ENCODE measurements around the gene CCDC92B.

Gene CCDC92B

DNA sequence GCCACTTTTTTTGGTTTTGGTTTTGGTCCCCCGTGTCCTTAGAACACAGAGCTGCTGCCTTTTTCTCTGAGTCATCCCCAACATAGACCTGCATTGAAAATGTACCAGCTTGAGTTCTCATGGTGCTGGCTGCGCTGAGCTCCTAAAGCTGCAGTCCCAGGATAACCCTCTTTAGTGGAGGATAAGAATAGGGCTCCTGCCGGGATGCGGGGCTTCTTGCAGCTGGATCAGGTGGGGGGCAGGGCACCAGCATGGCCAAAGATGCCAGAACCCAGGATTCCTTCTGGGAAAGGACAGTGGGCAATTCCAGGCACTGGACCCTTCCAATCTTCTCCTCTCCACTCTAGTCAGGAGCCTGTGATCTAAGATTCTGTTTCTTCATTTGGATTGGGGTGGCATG, 29.6 kb downstream of the CCDC92B start:
- no peak for DNase-seq (ENCODE audit: low spot score)
- in situ Hi-C loops (cut with MboI; ENCODE audit: low pct_unique_long_range_greater_than_20kb, low sequenced_read_pairs, unreplicated experiment) = no loop called here
- TF ChIP-seq, protein P1, sequence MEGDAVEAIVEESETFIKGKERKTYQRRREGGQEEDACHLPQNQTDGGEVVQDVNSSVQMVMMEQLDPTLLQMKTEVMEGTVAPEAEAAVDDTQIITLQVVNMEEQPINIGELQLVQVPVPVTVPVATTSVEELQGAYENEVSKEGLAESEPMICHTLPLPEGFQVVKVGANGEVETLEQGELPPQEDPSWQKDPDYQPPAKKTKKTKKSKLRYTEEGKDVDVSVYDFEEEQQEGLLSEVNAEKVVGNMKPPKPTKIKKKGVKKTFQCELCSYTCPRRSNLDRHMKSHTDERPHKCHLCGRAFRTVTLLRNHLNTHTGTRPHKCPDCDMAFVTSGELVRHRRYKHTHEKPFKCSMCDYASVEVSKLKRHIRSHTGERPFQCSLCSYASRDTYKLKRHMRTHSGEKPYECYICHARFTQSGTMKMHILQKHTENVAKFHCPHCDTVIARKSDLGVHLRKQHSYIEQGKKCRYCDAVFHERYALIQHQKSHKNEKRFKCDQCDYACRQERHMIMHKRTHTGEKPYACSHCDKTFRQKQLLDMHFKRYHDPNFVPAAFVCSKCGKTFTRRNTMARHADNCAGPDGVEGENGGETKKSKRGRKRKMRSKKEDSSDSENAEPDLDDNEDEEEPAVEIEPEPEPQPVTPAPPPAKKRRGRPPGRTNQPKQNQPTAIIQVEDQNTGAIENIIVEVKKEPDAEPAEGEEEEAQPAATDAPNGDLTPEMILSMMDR (IDR thresholded peaks at IDR 0.05; ENCODE audit: extremely low read depth, insufficient read depth, missing control alignments) = no peak

DNA sequence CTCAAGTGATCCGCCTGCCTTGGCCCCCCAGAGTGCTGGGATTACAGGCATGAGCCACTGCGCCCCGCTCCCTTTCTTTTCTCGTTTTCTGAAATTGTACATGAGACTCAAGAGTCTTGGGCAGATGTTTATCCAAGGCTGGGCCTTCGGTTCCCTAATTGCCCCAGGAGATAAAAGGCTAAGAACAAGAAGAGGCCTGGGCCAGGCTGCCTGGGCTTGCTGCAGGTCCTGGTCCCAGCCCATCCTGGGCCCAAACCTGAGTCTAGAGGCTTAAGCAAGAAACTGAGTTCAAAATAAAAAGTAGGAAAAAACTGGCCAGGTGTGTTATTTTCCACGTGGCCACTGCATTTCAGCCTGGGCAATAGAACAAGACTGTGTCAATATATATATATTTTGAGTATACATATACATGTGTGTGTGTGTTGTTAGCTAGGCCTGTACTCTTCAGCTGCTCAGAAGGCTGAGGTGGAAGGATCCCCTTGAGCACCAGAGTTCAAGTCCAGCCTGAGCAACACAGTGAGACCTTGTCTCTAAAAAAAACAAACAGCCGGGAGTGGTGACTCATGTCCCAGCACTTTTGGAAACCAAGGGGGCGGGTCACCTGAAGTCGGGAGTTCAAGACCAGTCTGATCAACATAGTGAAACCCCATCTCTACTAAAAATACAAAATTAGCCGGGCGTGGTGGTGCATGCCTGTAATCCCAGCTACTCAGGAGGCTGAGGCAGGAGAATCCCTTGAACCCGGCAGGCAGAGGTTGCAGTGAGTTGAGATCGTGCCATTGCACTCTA, 31.1 kb downstream of the CCDC92B start:
- in situ Hi-C loops (cut with MboI; ENCODE audit: low pct_unique_long_range_greater_than_20kb, low sequenced_read_pairs, unreplicated experiment) = no loop called here
- DNase-seq (ENCODE audit: low spot score) = no peak

GRCh38 chr17:2716649-2717048, 32.8 kb downstream of the CCDC92B start:
- in situ Hi-C loops (cut with MboI; ENCODE audit: low pct_unique_long_range_greater_than_20kb, low sequenced_read_pairs, unreplicated experiment) = no loop called here
- DNase-seq (ENCODE audit: low spot score) = no peak
- TF ChIP-seq, protein P1 (IDR thresholded peaks at IDR 0.05; ENCODE audit: extremely low read depth, insufficient read depth, missing control alignments) = no peak

More for the DNA sequence above, 31.1 kb downstream of the CCDC92B start:
- TF ChIP-seq, protein P1 (IDR thresholded peaks at IDR 0.05; ENCODE audit: extremely low read depth, insufficient read depth, missing control alignments) = no peak

GRCh38 chr17:2713881-2714280, 35.6 kb downstream of the CCDC92B start:
- in situ Hi-C loops (cut with MboI; ENCODE audit: low pct_unique_long_range_greater_than_20kb, low sequenced_read_pairs, unreplicated experiment) = no loop called here
- TF ChIP-seq, protein P1 (IDR thresholded peaks at IDR 0.05; ENCODE audit: extremely low read depth, insufficient read depth, missing control alignments) = no peak
- no peak for DNase-seq (ENCODE audit: low spot score)

GRCh38 chr17:2712300-2713043, 37.0 kb downstream of the CCDC92B start:
- in situ Hi-C loops (cut with MboI; ENCODE audit: low pct_unique_long_range_greater_than_20kb, low sequenced_read_pairs, unreplicated experiment) = no loop called here
- TF ChIP-seq, protein P1 (IDR thresholded peaks at IDR 0.05; ENCODE audit: extremely low read depth, insufficient read depth, missing control alignments) = no peak
- no peak for DNase-seq (ENCODE audit: low spot score)

DNA sequence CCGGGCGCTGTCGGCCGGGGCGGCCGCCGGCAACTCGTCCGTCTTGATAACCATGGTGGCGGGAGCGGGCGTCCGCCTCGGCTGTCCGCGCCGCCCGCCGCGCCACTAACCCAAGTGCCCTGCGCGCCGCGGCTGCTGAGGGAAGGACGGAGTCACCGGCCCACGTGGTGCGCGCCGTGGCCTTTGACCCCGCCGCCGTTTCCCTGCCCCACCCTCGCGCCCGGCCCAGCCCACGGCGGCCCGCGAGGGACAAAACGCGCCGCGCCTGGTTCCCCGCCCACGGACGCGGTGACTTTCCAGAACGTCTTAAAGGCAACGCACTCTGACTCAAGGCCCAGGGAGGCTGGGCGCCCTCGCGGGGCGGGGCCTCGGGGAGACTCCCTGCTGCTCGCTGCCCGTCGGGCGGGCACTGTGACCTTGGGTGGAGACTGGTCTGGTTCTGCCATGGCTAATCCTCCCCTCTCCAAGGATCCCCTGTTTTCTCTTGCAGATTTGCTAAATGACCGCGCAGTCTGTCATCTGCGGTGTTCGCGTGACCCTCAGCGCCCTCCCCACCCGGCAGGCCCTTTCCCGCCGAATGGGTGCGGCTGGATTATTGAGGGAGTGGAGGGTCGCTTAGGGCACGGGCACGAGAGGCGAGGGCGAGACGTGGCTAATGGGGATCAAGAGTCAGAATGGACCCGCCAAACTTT, 37.7 kb downstream of the CCDC92B start, which contains the start of gene CLUH:
Gene CLUH (minus strand): TSS at position 157 of the 692 bp plus-strand sequence. CDS start 103 bp downstream, at position 54.
- in situ Hi-C loops (cut with MboI; ENCODE audit: low pct_unique_long_range_greater_than_20kb, low sequenced_read_pairs, unreplicated experiment) = no loop called here
- TF ChIP-seq, protein P1 (IDR thresholded peaks at IDR 0.05; ENCODE audit: extremely low read depth, insufficient read depth, missing control alignments) = no peak
- peak; percentile 99 for DNase-seq (ENCODE audit: low spot score)
